Endothelial cell of umbilical vein (primary cell): Measurements from ENCODE around the gene NHERF2.

Experiments used
- EZH2 ChIP-seq: IDR thresholded peaks from 2 replicates; pipeline ENCODE4 v1.6.1; 2012; ENCODE audit warnings: borderline replicate concordance, low read depth, mild to moderate bottlenecking, moderate library complexity, low read length, inconsistent platforms; ENCODE audit not compliant: severe bottlenecking
- GATA2 ChIP-seq: IDR thresholded peaks from 2 replicates; pipeline ENCODE4 v1.7.0; 2011; ENCODE audit warnings: low read depth, mild to moderate bottlenecking, moderate library complexity, mixed read lengths, low read length; ENCODE audit not compliant: insufficient read length, insufficient read depth
- JUN ChIP-seq: IDR thresholded peaks from 2 replicates; pipeline ENCODE4 v1.6.1; 2011; ENCODE audit warnings: borderline replicate concordance, low read depth; ENCODE audit not compliant: insufficient read length, insufficient read depth
- MYC ChIP-seq: IDR thresholded peaks from one replicate; pipeline ENCODE4 v1.6.1; 2011; ENCODE audit warnings: mild to moderate bottlenecking, low read depth, low read length
- POLR2A ChIP-seq: IDR thresholded peaks from 2 replicates; pipeline ENCODE4 v1.6.1; 2012; ENCODE audit warnings: low read depth, mild to moderate bottlenecking, control low read depth, low read length
- POLR2AphosphoS5 ChIP-seq: IDR thresholded peaks from 2 replicates; pipeline ENCODE4 v1.6.1; 2012; ENCODE audit warnings: low read depth, mild to moderate bottlenecking, control low read depth, low read length, moderate library complexity; ENCODE audit not compliant: insufficient read depth
- TF ChIP-seq, protein P1 (sequence below), 2 donors: IDR thresholded peaks; 1 replicate in 1 of 2; 2 replicates in 1 of 2; pipeline ENCODE4 v1.5.1; 2011; ENCODE audit warnings: low read length in 2 of 2, mild to moderate bottlenecking in 2 of 2, moderate library complexity in 2 of 2, control low read depth in 1 of 2, inconsistent platforms in 1 of 2, low read depth in 1 of 2; ENCODE audit not compliant: insufficient read depth in 1 of 2; ENCODE audit errors: extremely low read depth in 1 of 2
- TF ChIP-seq, protein P2 (sequence below): IDR thresholded peaks from 2 replicates; pipeline ENCODE4 v1.6.1; 2011; ENCODE audit not compliant: insufficient read depth, insufficient read length

DNA sequence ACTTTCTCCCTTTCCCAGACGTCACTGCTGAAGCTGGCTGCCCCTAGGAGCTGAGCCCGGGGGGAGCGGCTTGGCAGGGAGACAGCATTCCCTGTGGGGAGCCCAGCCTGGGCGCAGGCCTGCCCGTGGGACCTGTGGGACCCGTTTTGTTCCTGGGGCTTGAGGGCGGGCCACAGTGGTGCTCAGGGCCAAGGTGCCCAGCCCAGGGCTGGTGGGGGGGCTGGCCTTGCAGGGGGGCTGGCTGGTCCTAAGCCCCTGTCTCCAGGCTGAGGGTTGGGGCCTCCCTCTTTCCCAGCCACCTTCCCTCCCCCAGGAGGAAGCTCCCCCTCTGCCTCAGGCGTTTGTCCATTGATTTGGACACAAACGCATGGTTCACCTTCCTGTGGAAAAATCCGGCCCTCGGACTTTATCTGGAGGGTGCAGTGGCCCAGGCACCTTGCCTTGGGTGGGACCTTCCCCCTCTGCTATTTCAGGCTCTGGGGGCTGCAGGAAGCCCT is 4.4 kb downstream of the NHERF2 start:
- TF ChIP-seq, protein P1, sequence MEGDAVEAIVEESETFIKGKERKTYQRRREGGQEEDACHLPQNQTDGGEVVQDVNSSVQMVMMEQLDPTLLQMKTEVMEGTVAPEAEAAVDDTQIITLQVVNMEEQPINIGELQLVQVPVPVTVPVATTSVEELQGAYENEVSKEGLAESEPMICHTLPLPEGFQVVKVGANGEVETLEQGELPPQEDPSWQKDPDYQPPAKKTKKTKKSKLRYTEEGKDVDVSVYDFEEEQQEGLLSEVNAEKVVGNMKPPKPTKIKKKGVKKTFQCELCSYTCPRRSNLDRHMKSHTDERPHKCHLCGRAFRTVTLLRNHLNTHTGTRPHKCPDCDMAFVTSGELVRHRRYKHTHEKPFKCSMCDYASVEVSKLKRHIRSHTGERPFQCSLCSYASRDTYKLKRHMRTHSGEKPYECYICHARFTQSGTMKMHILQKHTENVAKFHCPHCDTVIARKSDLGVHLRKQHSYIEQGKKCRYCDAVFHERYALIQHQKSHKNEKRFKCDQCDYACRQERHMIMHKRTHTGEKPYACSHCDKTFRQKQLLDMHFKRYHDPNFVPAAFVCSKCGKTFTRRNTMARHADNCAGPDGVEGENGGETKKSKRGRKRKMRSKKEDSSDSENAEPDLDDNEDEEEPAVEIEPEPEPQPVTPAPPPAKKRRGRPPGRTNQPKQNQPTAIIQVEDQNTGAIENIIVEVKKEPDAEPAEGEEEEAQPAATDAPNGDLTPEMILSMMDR (IDR thresholded peaks at IDR 0.05; ENCODE audit: extremely low read depth in 1 of 2, insufficient read depth in 1 of 2, low read depth in 1 of 2, low read length in 2 of 2) = no peak
- TF ChIP-seq EZH2 (no peak), POLR2AphosphoS5 (no peak), MYC (no peak), POLR2A (no peak), GATA2 (no peak), JUN (no peak)
- TF ChIP-seq, protein P2, sequence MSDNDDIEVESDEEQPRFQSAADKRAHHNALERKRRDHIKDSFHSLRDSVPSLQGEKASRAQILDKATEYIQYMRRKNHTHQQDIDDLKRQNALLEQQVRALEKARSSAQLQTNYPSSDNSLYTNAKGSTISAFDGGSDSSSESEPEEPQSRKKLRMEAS = no peak
